ENCODE data around the gene PIK3R5. TPM values are rescaled to one million over a fixed set of nuclear protein-coding genes. Genes with fewer than 3 reads are reported as not detected.

PIK3R5 gene
- total RNA-seq, 2 donors from 2014 or later: 3.2 to 10.4 TPM

- TF ChIP-seq CTCF (IDR thresholded peaks at IDR 0.05) (no peak), POLR2A (IDR thresholded peaks at IDR 0.05) (no peak), POLR2AphosphoS5 (IDR thresholded peaks at IDR 0.05) (no peak)
Measured at GRCh38 chr17:8955021-8955959, 10.2 kb downstream of the PIK3R5 start.

GRCh38 chr17:8954339-8954738, 11.2 kb downstream of the PIK3R5 start:
- TF ChIP-seq POLR2A (IDR thresholded peaks at IDR 0.05): no peak
- TF ChIP-seq POLR2AphosphoS5 (IDR thresholded peaks at IDR 0.05): peak; percentile 15
- Histone ChIP-seq H3K27ac (no peak overlapping the region), H3K4me1 (replicated peaks) (no peaks in the 10 kb centered on the region), H3K27me3 (replicated peaks; ENCODE audit: insufficient read depth) (no peaks in the 10 kb centered on the region), H3K4me3 (no peak overlapping the region), H3K9me3 (no peaks in the 10 kb centered on the region), H3K36me3 (no peaks in the 10 kb centered on the region)
- 31% methylated on average over 10 of the region's 10 CpGs for WGBS
- DNase-seq (ENCODE audit: low spot score): no peak
- intact Hi-C loops (cut with DNase I): no loop called here

More at GRCh38 chr17:8955021-8955959, 10.2 kb downstream of the PIK3R5 start:
- DNase-seq (ENCODE audit: low spot score): no peak
- Histone ChIP-seq H3K27me3 (replicated peaks; ENCODE audit: insufficient read depth) (no peaks in the 10 kb centered on the region), H3K27ac (no peak overlapping the region), H3K4me1 (replicated peaks) (no peaks in the 10 kb centered on the region), H3K9me3 (no peaks in the 10 kb centered on the region), H3K4me3 (no peak overlapping the region), H3K36me3 (no peaks in the 10 kb centered on the region)
- WGBS: 81% methylated on average over 12 of the region's 12 CpGs
- intact Hi-C loops (cut with DNase I): no loop called here

GRCh38 chr17:8953156-8953885, 12.2 kb downstream of the PIK3R5 start:
- no peak for TF ChIP-seq POLR2A (IDR thresholded peaks at IDR 0.05)
- no peak for TF ChIP-seq CTCF (IDR thresholded peaks at IDR 0.05)
- no peak for TF ChIP-seq POLR2AphosphoS5 (IDR thresholded peaks at IDR 0.05)
- Histone ChIP-seq H3K9me3 (no peaks in the 10 kb centered on the region), H3K4me1 (replicated peaks) (no peaks in the 10 kb centered on the region), H3K27me3 (replicated peaks; ENCODE audit: insufficient read depth) (no peaks in the 10 kb centered on the region), H3K27ac (no peak overlapping the region), H3K4me3 (no peak overlapping the region), H3K36me3 (no peaks in the 10 kb centered on the region)
- DNase-seq (ENCODE audit: low spot score): no peak
- 56% methylated on average over 2 of the region's 2 CpGs for WGBS
- intact Hi-C loops (cut with DNase I): no loop called here

- no peak for TF ChIP-seq POLR2A (IDR thresholded peaks at IDR 0.05)
- TF ChIP-seq CTCF (IDR thresholded peaks at IDR 0.05): no peak
- no peak for TF ChIP-seq POLR2AphosphoS5 (IDR thresholded peaks at IDR 0.05)
- H3K36me3 ChIP-seq: no peaks in the 10 kb centered on the region
- no peak for DNase-seq (ENCODE audit: low spot score)
- H3K4me3 ChIP-seq: no peak overlapping the region
- H3K9me3 ChIP-seq: no peaks in the 10 kb centered on the region
- H3K27me3 ChIP-seq (replicated peaks; ENCODE audit: insufficient read depth): no peaks in the 10 kb centered on the region
- intact Hi-C loops (cut with DNase I): no loop called here
- no peak overlapping the region for H3K27ac ChIP-seq
- 90% methylated on average over 1 of the region's 1 CpG for WGBS
- no peaks in the 10 kb centered on the region for H3K4me1 ChIP-seq (replicated peaks)
Measured at GRCh38 chr17:8952191-8952590, 13.3 kb downstream of the PIK3R5 start.

- H3K4me1 ChIP-seq (replicated peaks): no peaks in the 10 kb centered on the region
- no peak overlapping the region for H3K27ac ChIP-seq
- WGBS: 79% methylated on average over 4 of the region's 4 CpGs
- no peaks in the 10 kb centered on the region for H3K27me3 ChIP-seq (replicated peaks; ENCODE audit: insufficient read depth)
- no peak for TF ChIP-seq CTCF (IDR thresholded peaks at IDR 0.05)
- TF ChIP-seq POLR2A (IDR thresholded peaks at IDR 0.05): no peak
- no peak for TF ChIP-seq POLR2AphosphoS5 (IDR thresholded peaks at IDR 0.05)
- intact Hi-C loops (cut with DNase I): no loop called here
- no peaks in the 10 kb centered on the region for H3K36me3 ChIP-seq
- H3K4me3 ChIP-seq: no peak overlapping the region
- no peaks in the 10 kb centered on the region for H3K9me3 ChIP-seq
- DNase-seq (ENCODE audit: low spot score): no peak
Measured at GRCh38 chr17:8951206-8951605, 14.3 kb downstream of the PIK3R5 start.

Measured in prostate gland (tissue), 2 donors.